ENCODE data around the gene PRMT9. TPM values are rescaled to one million over a fixed set of nuclear protein-coding genes. Genes with fewer than 3 reads are reported as not detected.

PRMT9 gene
- total and polyA plus RNA-seq, 10 of the 15 experiments (the other 5 are each of a cell fraction or from before 2014, with no cell fraction given) = 4.1 to 11.8 (median 7.6) TPM

DNA sequence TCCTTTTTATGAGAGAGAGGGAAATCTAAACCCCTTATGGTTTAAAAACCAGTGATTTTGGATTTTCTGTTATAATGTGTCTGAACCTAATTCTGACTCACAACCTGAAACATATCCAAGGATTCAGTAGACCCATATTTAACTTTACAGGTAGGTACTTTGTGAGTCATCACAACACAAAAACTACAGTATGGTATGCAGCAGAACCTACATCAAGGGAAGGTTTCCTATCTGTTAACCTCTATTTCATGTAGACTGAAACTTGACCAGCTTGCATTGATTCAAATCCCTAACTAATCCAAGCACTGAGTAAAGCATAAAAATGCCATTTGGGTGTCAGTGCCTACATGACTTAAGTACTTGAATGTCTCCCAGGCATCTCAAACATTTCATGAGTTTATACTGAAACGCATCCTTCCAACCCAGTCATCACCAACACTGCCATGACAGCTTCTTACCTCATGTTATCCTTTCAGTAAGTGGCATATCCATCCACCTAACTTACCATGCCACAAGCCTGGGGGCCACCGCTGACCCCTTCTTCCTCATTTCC, 43.6 kb upstream of the PRMT9 start:
- H3K4me1 ChIP-seq (ENCODE audit: control insufficient read depth, insufficient read depth, low read length) = no peaks in the 10 kb centered on the region; the same call in 1 of the 2 replicates
- no peaks in the 10 kb centered on the region for H3K36me3 ChIP-seq (ENCODE audit: control insufficient read depth in 2 of 2, insufficient read depth in 2 of 2, low read length in 1 of 2)
- H3K27me3 ChIP-seq (replicated peaks in 1 of 2; ENCODE audit: control insufficient read depth in 2 of 2, insufficient read depth in 2 of 2, low read length in 1 of 2) = no peaks in the 10 kb centered on the region
- H3K4me3 ChIP-seq = no peak overlapping the region
- DNase-seq (ENCODE audit: low read depth, low spot score) = no peak
- no peak for ATAC-seq
- ChIA-PET CTCF (interaction anchor here (1.6 to 9.1 kb wide), 2 partner anchors 14 to 137 kb away, joined by 5 to 94 read pairs; no protein-coding TSS in a partner anchor), RAD21 (ENCODE audit: unreplicated experiment) (interaction anchor here (1.0 to 1.7 kb wide), 3 partner anchors 10 to 139 kb away, joined by 5 to 10 read pairs (median 6); no protein-coding TSS in a partner anchor), SMC1A (ENCODE audit: uncharacterized antibody, unreplicated experiment) (interaction anchor here (0.6 to 2.6 kb wide), 10 partner anchors 9 to 216 kb away, joined by 3 to 10 read pairs (median 4); no protein-coding TSS in a partner anchor), POLR2A (interaction anchor here (1.1 kb wide), 1 partner anchor 136 kb away, joined by 3 read pairs; no protein-coding TSS in a partner anchor)
- BruUV-seq (replicated peaks) = no TSS peak
- 93% methylated on average over 2 of the region's 2 CpGs for WGBS (ENCODE audit: insufficient coverage, insufficient replicate concordance, low lambda C conversion rate, missing lambda C conversion rate)
- H3K4me2 ChIP-seq (ENCODE audit: control insufficient read depth, insufficient read depth) = no peak overlapping the region
- intact Hi-C loops (cut with micrococcal nuclease; ENCODE audit: unreplicated experiment) (no loop called here), in situ Hi-C loops (cut with MboI) (no loop called here)
- peaks cover 12% of the 10 kb centered on the region for H3K79me2 ChIP-seq (ENCODE audit: control insufficient read depth, insufficient read depth, low read length)
- no peak for FAIRE-seq
- no peak overlapping the region for H2AFZ ChIP-seq (ENCODE audit: control insufficient read depth, low read depth, low read length)
- TF ChIP-seq CEBPB (IDR thresholded peaks at IDR 0.05; ENCODE audit: borderline replicate concordance in 1 of 2, low read depth in 2 of 2, low read length in 2 of 2) (no peak), POLR2AphosphoS2 (IDR thresholded peaks at IDR 0.05; ENCODE audit: low read depth, low read length) (no peak), HDAC2 (IDR thresholded peaks at IDR 0.05) (no peak), NRF1 (conservative IDR thresholded peaks at IDR 0.05; ENCODE audit: low read depth, low read length) (no peak), RB1 (IDR thresholded peaks at IDR 0.05; ENCODE audit: borderline replicate concordance) (no peak)
- TF ChIP-seq, protein P1, sequence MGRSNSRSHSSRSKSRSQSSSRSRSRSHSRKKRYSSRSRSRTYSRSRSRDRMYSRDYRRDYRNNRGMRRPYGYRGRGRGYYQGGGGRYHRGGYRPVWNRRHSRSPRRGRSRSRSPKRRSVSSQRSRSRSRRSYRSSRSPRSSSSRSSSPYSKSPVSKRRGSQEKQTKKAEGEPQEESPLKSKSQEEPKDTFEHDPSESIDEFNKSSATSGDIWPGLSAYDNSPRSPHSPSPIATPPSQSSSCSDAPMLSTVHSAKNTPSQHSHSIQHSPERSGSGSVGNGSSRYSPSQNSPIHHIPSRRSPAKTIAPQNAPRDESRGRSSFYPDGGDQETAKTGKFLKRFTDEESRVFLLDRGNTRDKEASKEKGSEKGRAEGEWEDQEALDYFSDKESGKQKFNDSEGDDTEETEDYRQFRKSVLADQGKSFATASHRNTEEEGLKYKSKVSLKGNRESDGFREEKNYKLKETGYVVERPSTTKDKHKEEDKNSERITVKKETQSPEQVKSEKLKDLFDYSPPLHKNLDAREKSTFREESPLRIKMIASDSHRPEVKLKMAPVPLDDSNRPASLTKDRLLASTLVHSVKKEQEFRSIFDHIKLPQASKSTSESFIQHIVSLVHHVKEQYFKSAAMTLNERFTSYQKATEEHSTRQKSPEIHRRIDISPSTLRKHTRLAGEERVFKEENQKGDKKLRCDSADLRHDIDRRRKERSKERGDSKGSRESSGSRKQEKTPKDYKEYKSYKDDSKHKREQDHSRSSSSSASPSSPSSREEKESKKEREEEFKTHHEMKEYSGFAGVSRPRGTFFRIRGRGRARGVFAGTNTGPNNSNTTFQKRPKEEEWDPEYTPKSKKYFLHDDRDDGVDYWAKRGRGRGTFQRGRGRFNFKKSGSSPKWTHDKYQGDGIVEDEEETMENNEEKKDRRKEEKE (IDR thresholded peaks at IDR 0.05) = no peak
- no peaks in the 10 kb centered on the region for H3K9me3 ChIP-seq (replicated peaks; ENCODE audit: control insufficient read depth, insufficient read depth, low read length)
- H4K20me1 ChIP-seq (ENCODE audit: control insufficient read depth, insufficient read depth) = no peaks in the 10 kb centered on the region
- H3K9ac ChIP-seq (ENCODE audit: control insufficient read depth, insufficient read depth, low read length) = no peak overlapping the region
- H3K27ac ChIP-seq (ENCODE audit: control insufficient read depth, insufficient read depth) = no peak overlapping the region

Measured in GM12878 (cell line).